Measurements from ENCODE around the gene BCAS3. TPM values are rescaled to one million over a fixed set of nuclear protein-coding genes. Genes with fewer than 3 reads are reported as not detected.

Gene BCAS3
- total RNA-seq, 1 donor from 2014 or later = 35.7 TPM

GRCh38 chr17:60825351-60825750, 147.7 kb downstream of the BCAS3 start:
- TF ChIP-seq, protein P1, sequence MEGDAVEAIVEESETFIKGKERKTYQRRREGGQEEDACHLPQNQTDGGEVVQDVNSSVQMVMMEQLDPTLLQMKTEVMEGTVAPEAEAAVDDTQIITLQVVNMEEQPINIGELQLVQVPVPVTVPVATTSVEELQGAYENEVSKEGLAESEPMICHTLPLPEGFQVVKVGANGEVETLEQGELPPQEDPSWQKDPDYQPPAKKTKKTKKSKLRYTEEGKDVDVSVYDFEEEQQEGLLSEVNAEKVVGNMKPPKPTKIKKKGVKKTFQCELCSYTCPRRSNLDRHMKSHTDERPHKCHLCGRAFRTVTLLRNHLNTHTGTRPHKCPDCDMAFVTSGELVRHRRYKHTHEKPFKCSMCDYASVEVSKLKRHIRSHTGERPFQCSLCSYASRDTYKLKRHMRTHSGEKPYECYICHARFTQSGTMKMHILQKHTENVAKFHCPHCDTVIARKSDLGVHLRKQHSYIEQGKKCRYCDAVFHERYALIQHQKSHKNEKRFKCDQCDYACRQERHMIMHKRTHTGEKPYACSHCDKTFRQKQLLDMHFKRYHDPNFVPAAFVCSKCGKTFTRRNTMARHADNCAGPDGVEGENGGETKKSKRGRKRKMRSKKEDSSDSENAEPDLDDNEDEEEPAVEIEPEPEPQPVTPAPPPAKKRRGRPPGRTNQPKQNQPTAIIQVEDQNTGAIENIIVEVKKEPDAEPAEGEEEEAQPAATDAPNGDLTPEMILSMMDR (IDR thresholded peaks at IDR 0.05) = no peak
- no peak for DNase-seq (ENCODE audit: extremely low spot score, unreplicated experiment)
- no peaks in the 10 kb centered on the region for H3K4me1 Mint-ChIP-seq (ENCODE audit: unreplicated experiment)
- H3K36me3 Mint-ChIP-seq (ENCODE audit: unreplicated experiment) = no peaks in the 10 kb centered on the region
- no peaks in the 10 kb centered on the region for H3K9me3 Mint-ChIP-seq (ENCODE audit: unreplicated experiment)
- H3K27ac Mint-ChIP-seq (ENCODE audit: unreplicated experiment) = no peak overlapping the region
- H3K27me3 Mint-ChIP-seq (ENCODE audit: unreplicated experiment) = no peaks in the 10 kb centered on the region
- H3K4me3 Mint-ChIP-seq (ENCODE audit: unreplicated experiment) = no peak overlapping the region

GRCh38 chr17:60827943-60828342, 150.3 kb downstream of the BCAS3 start:
- H3K4me1 Mint-ChIP-seq (ENCODE audit: unreplicated experiment) = no peaks in the 10 kb centered on the region
- no peaks in the 10 kb centered on the region for H3K36me3 Mint-ChIP-seq (ENCODE audit: unreplicated experiment)

DNA sequence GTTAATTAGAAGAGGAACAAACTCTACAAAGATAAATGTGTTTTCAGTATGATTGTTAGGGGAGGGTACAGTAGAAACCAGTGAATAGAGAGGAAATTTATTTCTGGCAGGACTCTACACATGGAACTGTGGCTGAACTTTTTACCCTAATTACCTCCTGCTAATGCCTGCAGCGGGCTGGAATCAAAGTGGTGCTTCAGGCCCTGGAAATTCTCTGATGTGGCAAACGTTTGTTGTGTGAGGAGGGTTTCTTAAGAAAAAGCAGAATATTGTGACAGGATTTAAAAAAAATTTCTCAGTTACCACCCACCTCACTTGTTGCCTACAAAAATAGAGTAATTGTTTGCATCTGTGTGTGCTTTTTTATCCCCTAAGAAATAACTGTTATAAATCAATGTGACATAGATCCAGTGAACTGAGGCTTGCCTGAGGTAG, 154.5 kb downstream of the BCAS3 start:
- Mint-ChIP-seq H3K36me3 (ENCODE audit: unreplicated experiment) (no peaks in the 10 kb centered on the region), H3K4me3 (ENCODE audit: unreplicated experiment) (no peak overlapping the region), H3K9me3 (ENCODE audit: unreplicated experiment) (no peaks in the 10 kb centered on the region), H3K27ac (ENCODE audit: unreplicated experiment) (no peak overlapping the region), H3K27me3 (ENCODE audit: unreplicated experiment) (no peaks in the 10 kb centered on the region), H3K4me1 (ENCODE audit: unreplicated experiment) (no peaks in the 10 kb centered on the region)
- no peak for DNase-seq (ENCODE audit: extremely low spot score, unreplicated experiment)
- TF ChIP-seq, protein P1 (IDR thresholded peaks at IDR 0.05) = no peak

More at GRCh38 chr17:60827943-60828342, 150.3 kb downstream of the BCAS3 start:
- H3K27ac Mint-ChIP-seq (ENCODE audit: unreplicated experiment) = no peak overlapping the region
- DNase-seq (ENCODE audit: extremely low spot score, unreplicated experiment) = no peak
- no peaks in the 10 kb centered on the region for H3K27me3 Mint-ChIP-seq (ENCODE audit: unreplicated experiment)
- H3K9me3 Mint-ChIP-seq (ENCODE audit: unreplicated experiment) = no peaks in the 10 kb centered on the region
- TF ChIP-seq, protein P1 (IDR thresholded peaks at IDR 0.05) = no peak
- no peak overlapping the region for H3K4me3 Mint-ChIP-seq (ENCODE audit: unreplicated experiment)

DNA sequence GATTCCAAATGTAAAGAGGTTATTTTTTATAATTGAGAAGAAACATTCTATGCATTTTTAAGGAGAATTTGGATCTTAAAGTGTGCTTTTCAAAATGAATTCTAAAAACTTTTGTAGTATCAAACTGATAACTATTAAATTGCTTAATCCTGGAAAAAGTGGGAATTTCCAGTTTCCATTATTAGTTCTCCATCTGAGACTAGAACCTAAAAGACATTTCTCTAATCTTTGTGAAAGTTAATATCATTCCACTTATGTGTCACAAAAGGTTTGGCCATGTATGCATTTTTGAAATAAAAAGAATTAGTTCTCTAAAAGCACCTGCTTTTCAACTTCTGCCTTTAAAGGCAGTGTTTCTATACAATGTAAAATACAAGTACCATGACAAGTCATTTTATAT, 155.0 kb downstream of the BCAS3 start:
- Mint-ChIP-seq H3K4me3 (ENCODE audit: unreplicated experiment) (no peak overlapping the region), H3K4me1 (ENCODE audit: unreplicated experiment) (no peaks in the 10 kb centered on the region), H3K27me3 (ENCODE audit: unreplicated experiment) (no peaks in the 10 kb centered on the region), H3K9me3 (ENCODE audit: unreplicated experiment) (no peaks in the 10 kb centered on the region), H3K36me3 (ENCODE audit: unreplicated experiment) (no peaks in the 10 kb centered on the region), H3K27ac (ENCODE audit: unreplicated experiment) (no peak overlapping the region)
- TF ChIP-seq, protein P1 (IDR thresholded peaks at IDR 0.05) = no peak
- no peak for DNase-seq (ENCODE audit: extremely low spot score, unreplicated experiment)

DNA sequence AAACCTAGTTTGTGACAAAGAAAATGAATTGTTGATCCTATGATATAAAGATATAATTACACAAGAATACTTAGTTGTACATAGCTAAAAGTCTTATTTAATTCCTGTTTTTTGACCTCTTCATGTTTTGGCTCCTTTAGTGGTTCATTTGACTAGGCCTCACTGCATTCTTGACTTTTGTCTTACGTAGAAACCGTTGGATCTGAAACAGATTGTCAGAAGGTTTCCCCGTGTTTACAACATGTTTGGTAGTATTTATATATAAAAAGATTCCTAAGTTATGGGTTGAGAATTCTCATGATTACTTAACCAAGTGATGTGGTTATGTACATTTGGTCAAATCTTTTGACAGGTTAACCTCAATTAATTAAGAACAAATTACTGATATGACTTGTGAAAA, 162.8 kb downstream of the BCAS3 start:
- no peak overlapping the region for H3K4me3 Mint-ChIP-seq (ENCODE audit: unreplicated experiment)
- H3K27ac Mint-ChIP-seq (ENCODE audit: unreplicated experiment) = no peak overlapping the region
- H3K9me3 Mint-ChIP-seq (ENCODE audit: unreplicated experiment) = no peaks in the 10 kb centered on the region
- no peaks in the 10 kb centered on the region for H3K4me1 Mint-ChIP-seq (ENCODE audit: unreplicated experiment)
- H3K27me3 Mint-ChIP-seq (ENCODE audit: unreplicated experiment) = no peaks in the 10 kb centered on the region
- no peaks in the 10 kb centered on the region for H3K36me3 Mint-ChIP-seq (ENCODE audit: unreplicated experiment)
- TF ChIP-seq, protein P1 (IDR thresholded peaks at IDR 0.05) = no peak
- no peak for DNase-seq (ENCODE audit: extremely low spot score, unreplicated experiment)
